SK-N-SH treated with all-trans-retinoic acid at 6 μM for 48 hours (cell line): ENCODE data around the gene ABCB1.
A peak's percentile ranks its signal among the peaks of the same experiment; 100 is the strongest.

Experiments used
- ATAC-seq: fragments of 200-7000 bp; cut with Tn5 transposase; 3 replicates; pipeline ENCODE4 v1.9.1; 2020; ENCODE audit warnings: mild to moderate bottlenecking, moderate library complexity
- ARNTL ChIP-seq: fragments of 450-650 bp; formaldehyde crosslinking; IDR thresholded peaks from 2 replicates; pipeline ENCODE4 v1.5.0; 2020; ENCODE audit warnings: low read depth, mild to moderate bottlenecking, moderate library complexity, borderline replicate concordance
- BACH2 ChIP-seq: fragments of 250-450 bp; sonication (Bioruptor Pico); IDR thresholded peaks from 2 replicates; pipeline ENCODE4 v1.9.0; 2021; ENCODE audit warnings: mild to moderate bottlenecking, borderline replicate concordance
- CREB5 ChIP-seq: fragments of 250-450 bp; sonication (Bioruptor Pico); IDR thresholded peaks from 2 replicates; pipeline ENCODE4 v1.5.1; 2020; ENCODE audit warnings: low read depth, mild to moderate bottlenecking, moderate library complexity
- CSDC2 ChIP-seq: fragments of 250-450 bp; sonication (Bioruptor Pico); IDR thresholded peaks from 2 replicates; pipeline ENCODE4 v1.5.0; 2020; ENCODE audit warnings: mild to moderate bottlenecking, moderate library complexity
- CSRNP3 ChIP-seq: fragments of 250-450 bp; sonication (Bioruptor Pico); IDR thresholded peaks from 2 replicates; pipeline ENCODE4 v1.5.1; 2021; ENCODE audit warnings: mild to moderate bottlenecking, moderate library complexity
- ESRRG ChIP-seq: fragments of 250-450 bp; sonication (Bioruptor Pico); IDR thresholded peaks from 2 replicates; pipeline ENCODE4 v1.6.1; 2021; ENCODE audit warnings: mild to moderate bottlenecking
- GLIS3 ChIP-seq: fragments of 250-450 bp; sonication (Bioruptor Pico); IDR thresholded peaks from 2 replicates; pipeline ENCODE4 v1.5.0; 2020; ENCODE audit warnings: mild to moderate bottlenecking, moderate library complexity
- ISL1 ChIP-seq: fragments of 250-450 bp; sonication (Bioruptor Pico); IDR thresholded peaks from 2 replicates; pipeline ENCODE4 v2.1.2; 2022; ENCODE audit warnings: mild to moderate bottlenecking, moderate library complexity
- OSR1 ChIP-seq: fragments of 250-450 bp; sonication (Bioruptor Pico); IDR thresholded peaks from 2 replicates; pipeline ENCODE4 v1.8.0; 2022; ENCODE audit warnings: moderate library complexity, mild to moderate bottlenecking, inconsistent platforms
- POU6F1 ChIP-seq: fragments of 250-450 bp; sonication (Bioruptor Pico); IDR thresholded peaks from 2 replicates; pipeline ENCODE4 v1.8.0; 2021; ENCODE audit warnings: low read depth, mild to moderate bottlenecking, moderate library complexity, borderline replicate concordance
- PPARA ChIP-seq: fragments of 250-450 bp; sonication (Bioruptor Pico); IDR thresholded peaks from 2 replicates; pipeline ENCODE4 v1.5.0; 2020; ENCODE audit warnings: mild to moderate bottlenecking, borderline replicate concordance
- RARB ChIP-seq: fragments of 250-450 bp; sonication (Bioruptor Pico); IDR thresholded peaks from 2 replicates; pipeline ENCODE4 v1.8.0; 2021; ENCODE audit warnings: mild to moderate bottlenecking, moderate library complexity
- SNAI2 ChIP-seq: fragments of 250-450 bp; sonication (Bioruptor Pico); IDR thresholded peaks from 2 replicates; pipeline ENCODE4 v1.5.0; 2020; ENCODE audit warnings: mild to moderate bottlenecking, moderate library complexity
- TCF4 ChIP-seq: fragments of 250-450 bp; sonication (Bioruptor Pico); IDR thresholded peaks from 2 replicates; pipeline ENCODE4 v1.8.0; 2021; ENCODE audit warnings: mild to moderate bottlenecking, moderate library complexity, borderline replicate concordance
- TOX ChIP-seq: fragments of 250-450 bp; sonication (Bioruptor Pico); IDR thresholded peaks from 2 replicates; pipeline ENCODE4 v1.8.0; 2021; ENCODE audit warnings: mild to moderate bottlenecking, moderate library complexity, borderline replicate concordance
- ZC3H10 ChIP-seq: fragments of 250-450 bp; sonication (Bioruptor Pico); IDR thresholded peaks from 2 replicates; pipeline ENCODE4 v1.5.1; 2021; ENCODE audit warnings: mild to moderate bottlenecking, moderate library complexity
- ZFP30 ChIP-seq: fragments of 450-650 bp; formaldehyde crosslinking; IDR thresholded peaks from 2 replicates; pipeline ENCODE4 v1.5.0; 2022; ENCODE audit warnings: mild to moderate bottlenecking, moderate library complexity
- ZNF565 ChIP-seq: fragments of 450-650 bp; formaldehyde crosslinking; conservative IDR thresholded peaks from 2 replicates; pipeline ENCODE4 v1.5.0; 2020; ENCODE audit warnings: low read depth, mild to moderate bottlenecking, moderate library complexity
- ZNF70 ChIP-seq: fragments of 450-650 bp; formaldehyde crosslinking; IDR thresholded peaks from 2 replicates; pipeline ENCODE4 v1.5.0; 2020; ENCODE audit warnings: mild to moderate bottlenecking, moderate library complexity
- ZNF8 ChIP-seq: fragments of 450-650 bp; formaldehyde crosslinking; IDR thresholded peaks from 2 replicates; pipeline ENCODE4 v1.5.0; 2020; ENCODE audit warnings: mild to moderate bottlenecking, moderate library complexity
- TF ChIP-seq, protein P1 (sequence below): fragments of 250-450 bp; sonication (Bioruptor Pico); IDR thresholded peaks from 2 replicates; pipeline ENCODE4 v1.5.0; 2020; ENCODE audit warnings: mild to moderate bottlenecking, moderate library complexity
- TF ChIP-seq, protein P2 (sequence below): fragments of 250-450 bp; sonication (Bioruptor Pico); IDR thresholded peaks from 2 replicates; pipeline ENCODE4 v1.8.0; 2020; ENCODE audit warnings: mild to moderate bottlenecking, moderate library complexity, borderline replicate concordance

The ABCB1 gene

DNA sequence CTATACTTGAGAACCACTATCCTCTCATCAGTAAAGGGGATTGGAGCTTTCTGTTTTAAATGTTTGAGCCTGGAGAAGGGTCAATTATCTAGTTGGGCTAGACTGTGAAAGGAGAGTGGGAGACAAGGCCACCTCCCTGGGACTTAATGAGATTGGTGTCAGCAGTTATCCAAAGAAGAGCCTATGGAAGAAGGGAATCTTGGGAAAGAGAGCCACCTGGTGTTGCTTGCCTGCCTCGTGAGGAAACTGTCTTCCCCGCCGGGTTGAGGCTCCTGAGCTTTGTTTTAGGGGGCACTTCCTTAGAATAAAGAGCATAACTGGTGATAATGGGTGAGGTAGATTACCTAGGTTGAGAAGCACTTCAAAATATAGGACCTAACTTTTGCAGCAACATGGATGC is 93.2 kb downstream of the ABCB1 start:
- TF ChIP-seq OSR1 (CRISPR knock-in tag) (no peak), RARB (CRISPR knock-in tag) (no peak), POU6F1 (CRISPR knock-in tag) (no peak)
- TF ChIP-seq, all 23 proteins: peak for 0

GRCh38 chr7:87506246-87507180 is 94.2 kb downstream of the ABCB1 start:
- TF ChIP-seq ZC3H10 (CRISPR knock-in tag) (no peak), ISL1 (CRISPR knock-in tag) (peak; percentile 20; the same call in 1 of the 2 replicates), RARB (CRISPR knock-in tag) (no peak), SNAI2 (CRISPR knock-in tag) (no peak), TOX (no peak), CREB5 (CRISPR knock-in tag) (no peak), ZNF565 (no peak)
- TF ChIP-seq, protein P1, sequence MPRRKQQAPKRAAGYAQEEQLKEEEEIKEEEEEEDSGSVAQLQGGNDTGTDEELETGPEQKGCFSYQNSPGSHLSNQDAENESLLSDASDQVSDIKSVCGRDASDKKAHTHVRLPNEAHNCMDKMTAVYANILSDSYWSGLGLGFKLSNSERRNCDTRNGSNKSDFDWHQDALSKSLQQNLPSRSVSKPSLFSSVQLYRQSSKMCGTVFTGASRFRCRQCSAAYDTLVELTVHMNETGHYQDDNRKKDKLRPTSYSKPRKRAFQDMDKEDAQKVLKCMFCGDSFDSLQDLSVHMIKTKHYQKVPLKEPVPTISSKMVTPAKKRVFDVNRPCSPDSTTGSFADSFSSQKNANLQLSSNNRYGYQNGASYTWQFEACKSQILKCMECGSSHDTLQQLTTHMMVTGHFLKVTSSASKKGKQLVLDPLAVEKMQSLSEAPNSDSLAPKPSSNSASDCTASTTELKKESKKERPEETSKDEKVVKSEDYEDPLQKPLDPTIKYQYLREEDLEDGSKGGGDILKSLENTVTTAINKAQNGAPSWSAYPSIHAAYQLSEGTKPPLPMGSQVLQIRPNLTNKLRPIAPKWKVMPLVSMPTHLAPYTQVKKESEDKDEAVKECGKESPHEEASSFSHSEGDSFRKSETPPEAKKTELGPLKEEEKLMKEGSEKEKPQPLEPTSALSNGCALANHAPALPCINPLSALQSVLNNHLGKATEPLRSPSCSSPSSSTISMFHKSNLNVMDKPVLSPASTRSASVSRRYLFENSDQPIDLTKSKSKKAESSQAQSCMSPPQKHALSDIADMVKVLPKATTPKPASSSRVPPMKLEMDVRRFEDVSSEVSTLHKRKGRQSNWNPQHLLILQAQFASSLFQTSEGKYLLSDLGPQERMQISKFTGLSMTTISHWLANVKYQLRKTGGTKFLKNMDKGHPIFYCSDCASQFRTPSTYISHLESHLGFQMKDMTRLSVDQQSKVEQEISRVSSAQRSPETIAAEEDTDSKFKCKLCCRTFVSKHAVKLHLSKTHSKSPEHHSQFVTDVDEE (CRISPR knock-in tag), result no peak
- ATAC-seq, result peak; percentile 62; the same call in 1 of the 3 replicates

More for the DNA sequence above, 93.2 kb downstream of the ABCB1 start:
- 0 out of 3 replicates have a peak, but pooled peaks have one; percentile 27 for ATAC-seq

DNA sequence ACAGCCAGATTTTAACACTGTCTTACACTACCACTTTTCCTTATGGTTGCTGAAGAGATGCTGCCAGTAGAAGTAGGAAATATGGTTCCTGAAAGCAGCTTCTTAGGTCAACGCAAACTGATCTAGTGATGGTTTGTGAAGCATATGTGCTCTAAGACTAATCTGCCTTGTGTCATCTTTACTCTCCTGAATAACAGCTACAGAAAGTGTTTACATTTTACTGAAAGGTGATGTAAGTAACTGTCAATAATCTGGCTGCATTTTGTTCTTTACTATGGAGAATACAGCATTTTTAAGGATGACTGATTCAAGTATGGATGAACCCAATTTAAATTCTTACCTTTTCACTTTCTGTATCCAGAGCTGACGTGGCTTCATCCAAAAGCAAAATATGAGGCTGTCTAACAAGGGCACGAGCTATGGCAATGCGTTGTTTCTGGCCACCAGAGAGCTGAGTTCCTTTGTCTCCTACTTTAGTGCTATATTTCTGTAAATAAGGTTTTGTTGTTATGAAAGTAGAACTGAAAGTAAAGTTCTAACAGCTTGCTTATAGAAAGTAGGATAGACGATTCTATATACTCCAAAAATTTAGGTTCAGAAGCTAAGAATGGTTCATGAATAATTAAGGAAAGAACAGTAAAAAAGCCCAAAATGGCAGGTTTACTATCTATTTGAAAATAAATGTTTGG is 95.0 kb downstream of the ABCB1 start:
- no peak for ATAC-seq
- TF ChIP-seq RARB (CRISPR knock-in tag) (no peak), GLIS3 (CRISPR knock-in tag) (no peak), ZNF8 (CRISPR knock-in tag) (no peak), CREB5 (CRISPR knock-in tag) (no peak), ZFP30 (no peak), OSR1 (CRISPR knock-in tag) (no peak), ARNTL (CRISPR knock-in tag) (no peak), TCF4 (CRISPR knock-in tag) (no peak), ZNF70 (CRISPR knock-in tag) (no peak), ZC3H10 (CRISPR knock-in tag) (no peak), PPARA (CRISPR knock-in tag) (no peak), CSRNP3 (CRISPR knock-in tag) (no peak), TOX (no peak), BACH2 (CRISPR knock-in tag) (no peak), ESRRG (no peak), ISL1 (CRISPR knock-in tag) (no peak), CSDC2 (CRISPR knock-in tag) (no peak), ZNF565 (no peak)
- TF ChIP-seq, protein P2, sequence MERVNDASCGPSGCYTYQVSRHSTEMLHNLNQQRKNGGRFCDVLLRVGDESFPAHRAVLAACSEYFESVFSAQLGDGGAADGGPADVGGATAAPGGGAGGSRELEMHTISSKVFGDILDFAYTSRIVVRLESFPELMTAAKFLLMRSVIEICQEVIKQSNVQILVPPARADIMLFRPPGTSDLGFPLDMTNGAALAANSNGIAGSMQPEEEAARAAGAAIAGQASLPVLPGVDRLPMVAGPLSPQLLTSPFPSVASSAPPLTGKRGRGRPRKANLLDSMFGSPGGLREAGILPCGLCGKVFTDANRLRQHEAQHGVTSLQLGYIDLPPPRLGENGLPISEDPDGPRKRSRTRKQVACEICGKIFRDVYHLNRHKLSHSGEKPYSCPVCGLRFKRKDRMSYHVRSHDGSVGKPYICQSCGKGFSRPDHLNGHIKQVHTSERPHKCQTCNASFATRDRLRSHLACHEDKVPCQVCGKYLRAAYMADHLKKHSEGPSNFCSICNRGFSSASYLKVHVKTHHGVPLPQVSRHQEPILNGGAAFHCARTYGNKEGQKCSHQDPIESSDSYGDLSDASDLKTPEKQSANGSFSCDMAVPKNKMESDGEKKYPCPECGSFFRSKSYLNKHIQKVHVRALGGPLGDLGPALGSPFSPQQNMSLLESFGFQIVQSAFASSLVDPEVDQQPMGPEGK (CRISPR knock-in tag), result no peak
- TF ChIP-seq, all 23 proteins: peak for 0
